Naive B cell (primary cell): ENCODE results near the gene EVI5. TPM values are rescaled to one million over a fixed set of nuclear protein-coding genes. Genes with fewer than 3 reads are reported as not detected.

ENCODE experiments used
- ATAC-seq, 2 donors: fragments of 150-1000 bp; cut with Tn5 transposase; 2 replicates each; pipeline ENCODE4 v1.10.0; 2021; ENCODE audit warnings: low read depth in 2 of 2, mild to moderate bottlenecking in 2 of 2, moderate library complexity in 2 of 2
- DNase-seq: peaks from one replicate; pipeline ENCODE4 v3.0.0; 2022
- H3K27ac Mint-ChIP-seq, 6 donors: one replicate each; pipeline ENCODE4 v1.8.0; 2020 to 2022; ENCODE audit warnings: mild to moderate bottlenecking in 6 of 6, mixed read lengths in 6 of 6, moderate library complexity in 5 of 6, inconsistent platforms in 2 of 6
- H3K27me3 Mint-ChIP-seq, 3 donors: one replicate each; pipeline ENCODE4 v1.8.0; 2021 to 2022; ENCODE audit warnings: mixed read lengths in 3 of 3, mild to moderate bottlenecking in 1 of 3
- H3K36me3 Mint-ChIP-seq, 2 donors: one replicate each; pipeline ENCODE4 v1.8.0; 2020 to 2022; ENCODE audit warnings: mixed read lengths in 2 of 2, inconsistent platforms in 1 of 2, mild to moderate bottlenecking in 1 of 2
- H3K4me1 Mint-ChIP-seq, 3 donors: one replicate each; pipeline ENCODE4 v1.8.0; 2020 to 2022; ENCODE audit warnings: mixed read lengths in 3 of 3, inconsistent platforms in 1 of 3, mild to moderate bottlenecking in 1 of 3, moderate library complexity in 1 of 3
- H3K4me3 Mint-ChIP-seq, 8 donors: one replicate each; pipeline ENCODE4 v1.8.0; 2020 to 2022; ENCODE audit warnings: mild to moderate bottlenecking in 8 of 8, mixed read lengths in 8 of 8, moderate library complexity in 8 of 8, inconsistent platforms in 2 of 8
- H3K9me3 Mint-ChIP-seq, 7 donors: one replicate each; pipeline ENCODE4 v1.8.0; 2020 to 2022; ENCODE audit warnings: mixed read lengths in 7 of 7, mild to moderate bottlenecking in 5 of 7, inconsistent platforms in 2 of 7, moderate library complexity in 1 of 7
- polyA plus RNA-seq, 6 donors: library from polyadenylated mRNA; unstranded; fragments of 300-500 nt; fragmentation: Illumina TruSeq; gene quantifications; one replicate each; pipeline ENCODE4 v1.2.3, GENCODE V29; 2021; ENCODE audit warnings: low read depth in 6 of 6

EVI5 gene
- 10 to 100 TPM in 2 of 6 donors, 1 to 10 TPM in 4; 3.3 to 11.6 (median 9.0) TPM for polyA plus RNA-seq

DNA sequence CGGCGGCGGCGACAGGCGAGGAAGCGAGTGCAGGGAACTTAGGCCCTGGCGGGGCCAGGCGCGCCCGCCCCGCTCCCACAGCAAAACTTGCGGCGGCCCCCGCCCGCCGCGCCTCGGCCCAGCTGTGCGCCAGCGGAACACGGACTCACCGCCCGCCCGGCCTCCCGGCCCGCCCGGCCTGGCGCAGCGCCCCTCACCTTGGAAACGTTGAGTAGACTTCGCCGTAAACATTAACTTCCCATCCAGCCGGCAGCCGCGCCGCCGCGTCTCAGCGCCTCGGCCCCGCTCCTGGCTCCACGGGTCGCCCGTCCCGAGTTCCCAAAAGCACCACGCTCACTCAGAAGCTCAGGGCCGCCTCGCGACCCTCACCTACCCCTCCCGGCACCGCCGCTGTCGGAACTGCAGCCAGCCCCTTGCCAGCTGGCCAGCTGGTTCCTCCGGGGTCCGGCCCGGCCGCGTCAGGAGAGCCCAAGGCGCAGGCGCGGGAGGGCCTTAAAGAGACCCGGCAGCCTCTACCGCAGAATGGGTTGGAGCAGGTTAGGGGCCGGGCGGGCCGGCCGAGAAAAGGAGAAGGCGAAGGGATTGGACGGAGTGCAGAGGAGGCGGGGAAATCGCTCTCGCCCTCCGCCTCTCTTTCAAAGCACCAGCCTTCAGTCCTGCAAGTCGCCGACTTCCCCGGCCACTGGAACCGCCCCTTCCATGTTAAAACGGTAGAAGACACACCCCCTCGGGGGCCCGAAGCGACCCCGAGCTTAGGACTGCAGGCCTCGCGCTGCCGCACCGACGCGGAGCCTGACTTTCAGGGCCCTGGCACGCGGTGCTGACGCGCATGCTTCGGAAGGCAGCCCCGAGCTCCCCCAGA lies at the start of gene EVI5:
TSS of gene EVI5 (minus strand) at position 470 of the 862 bp plus-strand sequence. CDS start 48,562 bp downstream, outside the sequence.
- Mint-ChIP-seq H3K36me3 (peaks cover 0 to 4% of the 10 kb centered on the region in 2 donors), H3K27ac (peak within 1 kb of the TSS; percentile 87 to 98 (median 96)), H3K4me3 (peak within 1 kb of the TSS; percentile 83 to 94 (median 89)), H3K9me3 (no peaks in the 10 kb centered on the region), H3K4me1 (peaks cover 16 to 33% (median 20%) of the 10 kb centered on the region in 3 donors), H3K27me3 (no peaks in the 10 kb centered on the region)
- DNase-seq (peak; percentile 90), ATAC-seq (peak; percentile 83 to 85)

DNA sequence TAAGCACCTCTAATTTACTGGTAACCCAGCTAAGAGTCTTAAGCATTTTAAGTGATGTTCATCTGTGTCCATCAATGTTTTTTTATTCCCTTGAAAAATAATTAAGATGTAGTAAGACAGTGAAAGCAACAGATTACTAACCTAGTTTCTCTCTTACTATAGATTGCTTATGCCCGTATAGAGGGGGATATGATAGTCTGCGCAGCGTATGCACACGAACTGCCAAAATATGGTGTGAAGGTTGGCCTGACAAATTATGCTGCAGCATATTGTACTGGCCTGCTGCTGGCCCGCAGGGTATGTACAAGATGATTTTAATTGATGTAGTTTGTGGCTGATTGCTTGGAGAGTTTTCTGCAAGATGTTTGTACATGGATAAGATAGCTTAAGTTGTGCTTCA lies 49.7 kb upstream of the EVI5 start:
- no peak for DNase-seq
- Mint-ChIP-seq H3K4me1 (peaks cover 40 to 71% (median 56%) of the 10 kb centered on the region in 3 donors), H3K4me3 (peak overlapping the region in 5 of 8 donors; percentile 3 to 100 (median 25)), H3K27me3 (no peaks in the 10 kb centered on the region), H3K9me3 (no peaks in the 10 kb centered on the region), H3K36me3 (peaks cover 16 to 18% of the 10 kb centered on the region in 2 donors), H3K27ac (peak overlapping the region; percentile 2 to 98 (median 57))
- no peak for ATAC-seq

DNA sequence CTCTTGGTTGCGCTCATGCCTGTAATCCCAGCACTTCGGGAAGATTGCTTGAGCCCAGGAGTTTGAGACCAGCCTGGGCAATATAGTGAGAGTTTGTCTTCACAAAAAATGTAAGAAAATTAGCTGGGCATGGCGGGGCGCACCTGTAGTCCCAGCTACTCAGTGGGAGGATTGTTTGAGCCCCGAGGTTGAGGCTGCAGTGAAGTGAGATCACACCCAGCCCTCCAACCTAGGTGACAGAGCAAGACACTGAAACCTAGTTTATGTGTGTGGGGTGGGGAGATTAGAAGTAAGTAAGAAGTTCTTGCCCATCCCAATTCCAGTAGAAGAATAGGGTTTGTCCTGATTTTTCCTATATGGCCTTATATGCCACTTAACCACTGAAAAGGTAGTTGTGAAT lies 48.9 kb upstream of the EVI5 start:
- DNase-seq: no peak
- no peak for ATAC-seq
- no peaks in the 10 kb centered on the region for H3K9me3 Mint-ChIP-seq
- peak overlapping the region; percentile 49 to 99 (median 98) for H3K27ac Mint-ChIP-seq
- peaks cover 13 to 16% of the 10 kb centered on the region in 2 donors for H3K36me3 Mint-ChIP-seq
- peaks cover 40 to 65% (median 49%) of the 10 kb centered on the region in 3 donors for H3K4me1 Mint-ChIP-seq
- H3K4me3 Mint-ChIP-seq: peak overlapping the region; percentile 21 to 100 (median 80)
- H3K27me3 Mint-ChIP-seq: no peaks in the 10 kb centered on the region

DNA sequence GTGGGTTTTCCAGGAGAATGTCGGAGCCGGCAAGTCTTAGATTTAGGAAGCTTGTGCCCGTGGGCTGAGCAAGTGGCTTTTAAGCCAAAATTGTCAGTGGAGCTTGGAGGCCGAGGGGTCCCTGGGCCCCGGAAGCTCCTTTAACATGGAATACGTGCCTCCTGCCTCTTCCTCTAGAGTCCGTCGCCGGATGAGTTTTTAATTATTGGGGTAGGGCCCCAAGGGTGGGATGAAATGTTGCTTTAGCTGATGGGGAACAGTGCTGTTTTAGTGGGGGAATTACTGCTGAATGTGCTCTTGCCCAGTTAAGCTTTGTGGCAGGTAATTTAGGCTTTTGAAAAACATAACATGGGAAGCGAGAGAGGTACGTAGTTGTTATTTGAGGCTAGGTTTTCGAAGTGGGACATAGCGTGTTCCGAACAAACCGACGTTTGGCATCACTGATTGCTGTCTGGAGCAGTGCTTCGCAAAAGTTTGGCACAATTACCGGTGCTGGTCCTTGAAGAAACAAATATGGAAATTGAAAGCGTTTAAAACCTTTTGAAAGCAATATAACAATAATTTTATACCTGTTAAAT lies 47.7 kb upstream of the EVI5 start:
- H3K27me3 Mint-ChIP-seq: no peaks in the 10 kb centered on the region
- ATAC-seq (peak in 1 of 2 donors; percentile 1), DNase-seq (no peak)
- peak overlapping the region; percentile 95 to 100 (median 98) for H3K27ac Mint-ChIP-seq
- H3K4me3 Mint-ChIP-seq: peak overlapping the region; percentile 95 to 100 (median 98)
- no peaks in the 10 kb centered on the region for H3K9me3 Mint-ChIP-seq
- H3K4me1 Mint-ChIP-seq: peaks cover 32 to 56% (median 38%) of the 10 kb centered on the region in 3 donors
- H3K36me3 Mint-ChIP-seq: peaks cover 11 to 16% of the 10 kb centered on the region in 2 donors

GRCh38 chr1:92831762-92832536 lies 47.0 kb upstream of the EVI5 start, which contains the start of gene RPL5:
RPL5 (plus strand) TSS chr1:92832040; CDS start chr1:92832115, 75 bp downstream.
- ATAC-seq (peak; percentile 87 to 88), DNase-seq (peak; percentile 99)
- H3K27ac Mint-ChIP-seq: peak within 1 kb of the TSS; percentile 95 to 100 (median 98)
- no peaks in the 10 kb centered on the region for H3K27me3 Mint-ChIP-seq
- peaks cover 27 to 53% (median 32%) of the 10 kb centered on the region in 3 donors for H3K4me1 Mint-ChIP-seq
- H3K36me3 Mint-ChIP-seq: peaks cover 6 to 16% of the 10 kb centered on the region in 2 donors
- H3K4me3 Mint-ChIP-seq: peak within 1 kb of the TSS; percentile 95 to 100 (median 98)
- H3K9me3 Mint-ChIP-seq: no peaks in the 10 kb centered on the region

- H3K4me3 Mint-ChIP-seq: peak overlapping the region in 7 of 8 donors; percentile 20 to 100 (median 98)
- no peak for ATAC-seq
- no peaks in the 10 kb centered on the region for H3K9me3 Mint-ChIP-seq
- H3K36me3 Mint-ChIP-seq: peaks cover 3 to 16% of the 10 kb centered on the region in 2 donors
- DNase-seq: no peak
- no peaks in the 10 kb centered on the region for H3K27me3 Mint-ChIP-seq
- H3K4me1 Mint-ChIP-seq: peaks cover 27 to 49% (median 32%) of the 10 kb centered on the region in 3 donors
- peak overlapping the region in 4 of 6 donors; percentile 21 to 98 (median 96) for H3K27ac Mint-ChIP-seq
These were observed 46.5 kb upstream of the EVI5 start for GRCh38 chr1:92831368-92831761.

DNA sequence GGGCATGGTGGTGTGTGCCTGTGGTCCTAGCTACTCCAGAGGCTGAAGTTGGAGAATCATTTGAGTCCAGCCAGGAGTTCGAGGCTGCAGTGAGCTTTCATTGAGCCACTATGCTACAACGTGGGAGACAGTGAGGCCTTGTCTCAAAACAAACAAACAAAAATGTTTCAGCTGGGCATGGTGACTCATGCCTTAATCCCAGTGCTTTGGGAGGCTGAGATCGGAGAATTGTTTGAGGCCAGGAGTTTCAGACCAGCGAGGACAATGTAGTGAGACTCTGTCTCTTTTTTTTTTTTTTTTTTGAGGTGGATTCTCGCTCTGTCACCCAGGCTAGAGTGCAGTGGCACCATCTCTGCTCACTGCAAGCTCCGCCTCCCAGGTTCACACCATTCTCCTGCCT lies 41.9 kb upstream of the EVI5 start:
- ATAC-seq: no peak
- no peaks in the 10 kb centered on the region for H3K27me3 Mint-ChIP-seq
- H3K4me3 Mint-ChIP-seq: no peak overlapping the region
- no peaks in the 10 kb centered on the region for H3K9me3 Mint-ChIP-seq
- DNase-seq: no peak
- peaks cover 0 to 6% (median 1%) of the 10 kb centered on the region in 3 donors for H3K4me1 Mint-ChIP-seq
- no peak overlapping the region for H3K27ac Mint-ChIP-seq
- H3K36me3 Mint-ChIP-seq: peaks cover 0 to under 1% of the 10 kb centered on the region in 2 donors

DNA sequence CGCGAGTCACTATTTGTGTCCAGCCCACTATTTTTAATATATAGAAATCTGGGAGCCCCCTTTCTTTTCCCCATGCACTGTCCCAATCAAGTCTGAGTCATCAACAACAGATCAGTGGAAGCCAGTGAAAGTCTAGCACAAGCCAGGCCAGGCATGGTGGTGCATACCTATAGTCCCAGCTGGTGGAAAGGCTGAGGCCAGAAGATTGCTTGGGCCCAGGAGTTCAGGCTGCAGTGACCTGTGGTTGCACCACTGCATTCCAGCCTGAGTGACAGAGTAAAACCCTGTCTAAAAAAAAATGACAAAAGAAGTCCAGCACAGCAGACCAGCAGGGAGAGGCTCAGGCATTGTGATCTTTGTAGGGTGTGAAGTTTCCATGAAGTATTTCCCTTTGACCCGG lies 38.0 kb upstream of the EVI5 start:
- Mint-ChIP-seq H3K27me3 (peaks cover 0 to 6% (median 6%) of the 10 kb centered on the region in 3 donors), H3K27ac (no peak overlapping the region), H3K9me3 (no peaks in the 10 kb centered on the region), H3K36me3 (no peaks in the 10 kb centered on the region), H3K4me3 (peak overlapping the region in 1 of 8 donors; percentile 20), H3K4me1 (peaks cover 0 to 6% (median 4%) of the 10 kb centered on the region in 3 donors)
- DNase-seq (no peak), ATAC-seq (no peak)

- no peaks in the 10 kb centered on the region for H3K9me3 Mint-ChIP-seq
- peaks cover 0 to 12% (median 6%) of the 10 kb centered on the region in 3 donors for H3K27me3 Mint-ChIP-seq
- H3K36me3 Mint-ChIP-seq: no peaks in the 10 kb centered on the region
- peaks cover 0 to 6% (median 4%) of the 10 kb centered on the region in 3 donors for H3K4me1 Mint-ChIP-seq
- ATAC-seq (no peak), DNase-seq (no peak)
- no peak overlapping the region for H3K27ac Mint-ChIP-seq
- H3K4me3 Mint-ChIP-seq: no peak overlapping the region
These were observed 35.6 kb upstream of the EVI5 start for GRCh38 chr1:92820551-92820950.

DNA sequence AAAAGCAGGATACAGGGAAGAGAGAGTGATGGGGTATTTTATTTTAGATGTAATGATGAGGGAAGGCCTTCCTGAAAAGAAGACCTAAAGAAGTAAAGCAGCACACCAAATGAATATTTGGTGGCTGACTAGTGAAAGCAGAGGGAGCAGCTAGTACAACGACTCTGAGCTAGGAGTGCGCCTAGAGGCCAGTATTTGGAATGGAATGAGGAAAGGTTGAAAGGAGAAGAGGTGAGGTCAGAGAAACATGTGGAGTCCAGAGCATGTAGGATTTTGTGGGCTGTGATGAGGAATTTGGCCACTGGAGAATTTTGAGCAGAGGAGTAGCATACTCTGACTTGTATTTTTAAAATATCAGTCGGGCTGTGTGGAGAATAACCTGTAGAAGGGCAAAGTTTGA lies 35.1 kb upstream of the EVI5 start:
- Mint-ChIP-seq H3K4me1 (peaks cover 0 to 6% (median 4%) of the 10 kb centered on the region in 3 donors), H3K36me3 (no peaks in the 10 kb centered on the region), H3K27ac (no peak overlapping the region), H3K27me3 (peaks cover 0 to 12% (median 7%) of the 10 kb centered on the region in 3 donors), H3K9me3 (no peaks in the 10 kb centered on the region), H3K4me3 (no peak overlapping the region)
- DNase-seq: no peak
- ATAC-seq: no peak

- H3K4me1 Mint-ChIP-seq: peaks cover 0 to 6% (median 4%) of the 10 kb centered on the region in 3 donors
- H3K4me3 Mint-ChIP-seq: no peak overlapping the region
- ATAC-seq: peak; percentile 49 to 65
- peak; percentile 39 for DNase-seq
- no peaks in the 10 kb centered on the region for H3K9me3 Mint-ChIP-seq
- peaks cover 6 to 19% (median 16%) of the 10 kb centered on the region in 3 donors for H3K27me3 Mint-ChIP-seq
- H3K36me3 Mint-ChIP-seq: no peaks in the 10 kb centered on the region
- H3K27ac Mint-ChIP-seq: no peak overlapping the region
These were observed 33.3 kb upstream of the EVI5 start for GRCh38 chr1:92817986-92818764.

DNA sequence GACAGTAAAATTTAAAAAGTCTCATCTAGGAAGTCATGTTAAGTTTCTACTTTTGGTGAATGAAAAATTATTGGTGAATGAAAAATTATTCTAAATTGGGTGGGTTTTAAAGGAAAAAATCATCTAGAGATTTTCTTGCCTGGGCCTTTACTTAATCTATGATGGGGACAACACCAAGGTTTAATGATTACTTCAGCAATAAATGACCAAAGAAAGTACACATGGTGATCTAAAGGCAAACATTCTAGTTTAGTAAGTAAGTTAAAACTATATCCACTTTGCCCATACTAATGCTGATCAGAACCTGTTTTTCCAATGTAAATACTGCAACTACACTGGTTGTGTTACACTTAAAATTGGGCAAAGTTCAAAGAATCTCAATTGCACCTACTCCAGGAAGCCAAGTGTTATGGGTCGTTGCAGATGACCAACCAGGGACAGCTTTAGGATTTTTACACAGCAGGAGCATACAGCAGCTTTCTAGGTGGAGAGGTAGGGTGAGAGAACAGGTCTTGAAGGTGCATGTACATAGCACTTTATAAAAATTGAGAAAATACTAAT lies 32.3 kb upstream of the EVI5 start:
- no peak overlapping the region for H3K27ac Mint-ChIP-seq
- H3K36me3 Mint-ChIP-seq: no peaks in the 10 kb centered on the region
- H3K4me1 Mint-ChIP-seq: peaks cover 0 to 6% (median 4%) of the 10 kb centered on the region in 3 donors
- H3K27me3 Mint-ChIP-seq: peaks cover 6 to 22% (median 16%) of the 10 kb centered on the region in 3 donors
- ATAC-seq (no peak), DNase-seq (no peak)
- H3K9me3 Mint-ChIP-seq: no peaks in the 10 kb centered on the region
- no peak overlapping the region for H3K4me3 Mint-ChIP-seq
